Measurements from ENCODE around the gene PNPLA3.
"Not testable (repeated sequence)": the region's sequence is repeated elsewhere in the genome, so short reads cannot be mapped to it uniquely, and the experiment has no call there.

- not testable (repeated sequence) for TF ChIP-seq BHLHE40 (IDR thresholded peaks at IDR 0.05; ENCODE audit: low read length); CHD4 (IDR thresholded peaks at IDR 0.05; ENCODE audit: insufficient read depth, insufficient replicate concordance, low read depth, low read length, poor library complexity, severe bottlenecking); POLR2A (conservative IDR thresholded peaks at IDR 0.05); NRF1 (conservative IDR thresholded peaks at IDR 0.05 in 1 of 2, IDR thresholded peaks at IDR 0.05 in 1 of 2); NCOA6 (IDR thresholded peaks at IDR 0.05); POLR2AphosphoS5 (IDR thresholded peaks at IDR 0.05; ENCODE audit: control insufficient read depth, insufficient read depth, low read depth, low read length); MTF1 (CRISPR knock-in tag; IDR thresholded peaks at IDR 0.05; ENCODE audit: borderline replicate concordance); HOXB6 (CRISPR knock-in tag; IDR thresholded peaks at IDR 0.05; ENCODE audit: borderline replicate concordance); SMARCA5 (IDR thresholded peaks at IDR 0.05); TGIF2 (CRISPR knock-in tag; IDR thresholded peaks at IDR 0.05); SMARCB1 (IDR thresholded peaks at IDR 0.05; ENCODE audit: insufficient read length, low read depth); NELFE (IDR thresholded peaks at IDR 0.05; ENCODE audit: insufficient read depth, insufficient read length)
- TF ChIP-seq, protein P1, sequence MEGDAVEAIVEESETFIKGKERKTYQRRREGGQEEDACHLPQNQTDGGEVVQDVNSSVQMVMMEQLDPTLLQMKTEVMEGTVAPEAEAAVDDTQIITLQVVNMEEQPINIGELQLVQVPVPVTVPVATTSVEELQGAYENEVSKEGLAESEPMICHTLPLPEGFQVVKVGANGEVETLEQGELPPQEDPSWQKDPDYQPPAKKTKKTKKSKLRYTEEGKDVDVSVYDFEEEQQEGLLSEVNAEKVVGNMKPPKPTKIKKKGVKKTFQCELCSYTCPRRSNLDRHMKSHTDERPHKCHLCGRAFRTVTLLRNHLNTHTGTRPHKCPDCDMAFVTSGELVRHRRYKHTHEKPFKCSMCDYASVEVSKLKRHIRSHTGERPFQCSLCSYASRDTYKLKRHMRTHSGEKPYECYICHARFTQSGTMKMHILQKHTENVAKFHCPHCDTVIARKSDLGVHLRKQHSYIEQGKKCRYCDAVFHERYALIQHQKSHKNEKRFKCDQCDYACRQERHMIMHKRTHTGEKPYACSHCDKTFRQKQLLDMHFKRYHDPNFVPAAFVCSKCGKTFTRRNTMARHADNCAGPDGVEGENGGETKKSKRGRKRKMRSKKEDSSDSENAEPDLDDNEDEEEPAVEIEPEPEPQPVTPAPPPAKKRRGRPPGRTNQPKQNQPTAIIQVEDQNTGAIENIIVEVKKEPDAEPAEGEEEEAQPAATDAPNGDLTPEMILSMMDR (IDR thresholded peaks at IDR 0.05 in 2 of 3, conservative IDR thresholded peaks at IDR 0.05 in 1 of 3; ENCODE audit: insufficient read depth in 2 of 3, low read depth in 1 of 3, low read length in 3 of 3): not testable (repeated sequence)
- TF ChIP-seq, protein P2, sequence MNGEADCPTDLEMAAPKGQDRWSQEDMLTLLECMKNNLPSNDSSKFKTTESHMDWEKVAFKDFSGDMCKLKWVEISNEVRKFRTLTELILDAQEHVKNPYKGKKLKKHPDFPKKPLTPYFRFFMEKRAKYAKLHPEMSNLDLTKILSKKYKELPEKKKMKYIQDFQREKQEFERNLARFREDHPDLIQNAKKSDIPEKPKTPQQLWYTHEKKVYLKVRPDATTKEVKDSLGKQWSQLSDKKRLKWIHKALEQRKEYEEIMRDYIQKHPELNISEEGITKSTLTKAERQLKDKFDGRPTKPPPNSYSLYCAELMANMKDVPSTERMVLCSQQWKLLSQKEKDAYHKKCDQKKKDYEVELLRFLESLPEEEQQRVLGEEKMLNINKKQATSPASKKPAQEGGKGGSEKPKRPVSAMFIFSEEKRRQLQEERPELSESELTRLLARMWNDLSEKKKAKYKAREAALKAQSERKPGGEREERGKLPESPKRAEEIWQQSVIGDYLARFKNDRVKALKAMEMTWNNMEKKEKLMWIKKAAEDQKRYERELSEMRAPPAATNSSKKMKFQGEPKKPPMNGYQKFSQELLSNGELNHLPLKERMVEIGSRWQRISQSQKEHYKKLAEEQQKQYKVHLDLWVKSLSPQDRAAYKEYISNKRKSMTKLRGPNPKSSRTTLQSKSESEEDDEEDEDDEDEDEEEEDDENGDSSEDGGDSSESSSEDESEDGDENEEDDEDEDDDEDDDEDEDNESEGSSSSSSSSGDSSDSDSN (IDR thresholded peaks at IDR 0.05; ENCODE audit: borderline replicate concordance in 1 of 2, low read depth in 2 of 2, low read length in 2 of 2): not testable (repeated sequence)
Observed at GRCh38 chr22:43904412-43904811, 19.2 kb upstream of the PNPLA3 start.

Measured in K562 (cell line).